Natural killer cell treated with Interleukin-12 subunit alpha and Interleukin-12 subunit beta and Interleukin-15 and Interleukin-18, amount 100 ng/mL, for 72 hours (primary cell): ENCODE results near the gene TRIM54. TPM values are rescaled to one million over a fixed set of nuclear protein-coding genes. Genes with fewer than 3 reads are reported as not detected.

ENCODE experiments used
- ATAC-seq, 2 donors: fragments of 150-1000 bp; cut with Tn5 transposase in 1 of 2; sonication (Bioruptor Pico), chemical (Tn5 transposase) in 1 of 2; 2 replicates each; pipeline ENCODE4 v1.10.0; 2021
- DNase-seq: peaks from one replicate; pipeline ENCODE4 v3.0.0; 2022; ENCODE audit warnings: low spot score
- H3K27ac Mint-ChIP-seq, 2 donors: 1 replicate in 1 of 2; 2 replicates in 1 of 2; pipeline ENCODE4 v1.8.0; 2022; ENCODE audit warnings: mixed read lengths in 2 of 2, mild to moderate bottlenecking in 1 of 2, moderate library complexity in 1 of 2
- H3K27me3 Mint-ChIP-seq, 2 donors: 1 replicate in 1 of 2; 2 replicates in 1 of 2; pipeline ENCODE4 v1.8.0; 2022; ENCODE audit warnings: mixed read lengths in 2 of 2
- H3K36me3 Mint-ChIP-seq: one replicate; pipeline ENCODE4 v1.8.0; 2022; ENCODE audit warnings: mixed read lengths
- H3K4me1 Mint-ChIP-seq, 2 donors: 1 replicate in 1 of 2; 2 replicates in 1 of 2; pipeline ENCODE4 v1.8.0; 2022; ENCODE audit warnings: low read depth in 2 of 2, mixed read lengths in 2 of 2, mild to moderate bottlenecking in 1 of 2
- H3K4me3 Mint-ChIP-seq: one replicate; pipeline ENCODE4 v1.8.0; 2022; ENCODE audit warnings: mixed read lengths
- H3K9me3 Mint-ChIP-seq: 2 replicates; pipeline ENCODE4 v1.8.0; 2022; ENCODE audit warnings: mixed read lengths
- total RNA-seq, 2 donors: library from RNA; stranded (reverse); gene quantifications; one replicate each; pipeline ENCODE4 v1.2.3, GENCODE V29; 2022

The TRIM54 gene
- under 1 TPM; 0.28 to 0.33 TPM for total RNA-seq

DNA sequence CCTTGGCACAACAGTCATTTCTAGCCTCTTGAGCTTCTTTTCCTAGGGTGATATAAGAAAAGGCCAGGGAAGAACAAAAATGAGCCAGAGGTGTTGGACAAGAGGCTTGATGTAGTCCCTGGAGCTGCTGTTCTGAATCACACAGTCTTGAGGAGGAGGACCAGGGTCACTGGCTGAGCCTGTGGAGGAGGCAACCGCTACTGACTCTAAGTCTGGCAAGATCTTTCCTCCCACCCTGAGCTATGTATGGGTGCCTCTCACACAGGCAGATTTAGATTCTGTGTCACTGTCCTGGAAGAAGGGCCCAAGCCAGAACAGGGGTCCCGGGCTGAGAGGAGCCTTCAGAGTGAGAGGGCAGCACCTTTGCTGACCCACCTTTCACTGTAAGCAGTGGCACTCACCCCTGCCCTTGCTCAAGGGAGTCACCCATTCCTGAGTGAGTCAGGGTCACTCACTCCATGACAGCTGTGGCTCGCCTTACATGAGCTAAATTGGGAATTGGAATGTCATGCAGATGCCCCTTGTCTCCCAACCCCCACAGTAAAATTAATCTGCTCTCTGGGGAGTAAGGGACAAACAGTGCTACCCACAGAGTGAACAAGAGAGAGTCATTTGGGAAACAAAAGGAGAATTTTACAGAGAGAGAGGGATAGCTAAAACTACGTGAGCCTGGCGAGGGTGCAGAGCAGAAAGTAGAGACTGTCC lies at the start of gene TRIM54:
Gene TRIM54, plus strand, starts transcription at position 575 of the 705 bp plus-strand sequence. CDS start 303 bp downstream, outside the sequence.
- Mint-ChIP-seq H3K36me3 (no peaks in the 10 kb centered on the region), H3K4me3 (no peak within 1 kb of the TSS), H3K4me1 (peaks cover 3 to 5% of the 10 kb centered on the region in 2 donors), H3K27me3 (peaks cover 21 to 44% of the 10 kb centered on the region in 2 donors), H3K9me3 (no peaks in the 10 kb centered on the region), H3K27ac (no peak within 1 kb of the TSS)
- ATAC-seq, result peak in 1 of 2 donors; percentile 17
- no peak for DNase-seq

DNA sequence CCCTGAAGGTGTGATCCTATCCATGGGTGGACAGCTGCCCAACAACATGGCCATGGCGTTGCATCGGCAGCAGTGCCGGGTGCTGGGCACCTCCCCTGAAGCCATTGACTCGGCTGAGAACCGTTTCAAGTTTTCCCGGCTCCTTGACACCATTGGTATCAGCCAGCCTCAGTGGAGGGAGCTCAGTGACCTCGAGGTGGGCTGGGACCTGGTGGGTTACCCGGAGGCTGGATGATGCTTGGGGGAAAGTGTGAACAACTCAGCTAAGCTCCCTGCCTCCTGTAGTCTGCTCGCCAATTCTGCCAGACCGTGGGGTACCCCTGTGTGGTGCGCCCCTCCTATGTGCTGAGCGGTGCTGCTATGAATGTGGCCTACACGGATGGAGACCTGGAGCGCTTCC lies 48.9 kb upstream of the TRIM54 start:
- Mint-ChIP-seq H3K9me3 (no peaks in the 10 kb centered on the region), H3K4me1 (no peaks in the 10 kb centered on the region), H3K27ac (no peak overlapping the region), H3K36me3 (peaks cover 34% of the 10 kb centered on the region), H3K27me3 (no peaks in the 10 kb centered on the region), H3K4me3 (no peak overlapping the region)
- DNase-seq (no peak), ATAC-seq (no peak)

DNA sequence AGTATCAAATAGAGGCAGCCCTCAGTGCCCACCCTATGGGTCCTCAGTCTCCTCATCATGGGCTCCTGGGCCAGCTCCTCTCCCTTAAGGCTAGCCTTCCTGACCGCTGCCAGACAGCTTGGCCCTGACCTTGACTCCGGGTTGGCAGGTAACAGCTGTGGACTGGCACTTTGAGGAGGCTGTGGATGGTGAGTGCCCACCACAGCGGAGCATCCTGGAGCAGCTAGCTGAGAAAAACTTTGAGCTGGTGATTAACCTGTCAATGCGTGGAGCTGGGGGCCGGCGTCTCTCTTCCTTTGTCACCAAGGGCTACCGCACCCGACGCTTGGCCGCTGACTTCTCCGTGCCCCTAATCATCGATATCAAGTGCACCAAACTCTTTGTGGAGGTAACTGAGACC lies 46.1 kb upstream of the TRIM54 start:
- no peaks in the 10 kb centered on the region for H3K4me1 Mint-ChIP-seq
- no peaks in the 10 kb centered on the region for H3K9me3 Mint-ChIP-seq
- peaks cover 34% of the 10 kb centered on the region for H3K36me3 Mint-ChIP-seq
- DNase-seq (no peak), ATAC-seq (no peak)
- no peaks in the 10 kb centered on the region for H3K27me3 Mint-ChIP-seq
- H3K27ac Mint-ChIP-seq, result no peak overlapping the region
- no peak overlapping the region for H3K4me3 Mint-ChIP-seq

DNA sequence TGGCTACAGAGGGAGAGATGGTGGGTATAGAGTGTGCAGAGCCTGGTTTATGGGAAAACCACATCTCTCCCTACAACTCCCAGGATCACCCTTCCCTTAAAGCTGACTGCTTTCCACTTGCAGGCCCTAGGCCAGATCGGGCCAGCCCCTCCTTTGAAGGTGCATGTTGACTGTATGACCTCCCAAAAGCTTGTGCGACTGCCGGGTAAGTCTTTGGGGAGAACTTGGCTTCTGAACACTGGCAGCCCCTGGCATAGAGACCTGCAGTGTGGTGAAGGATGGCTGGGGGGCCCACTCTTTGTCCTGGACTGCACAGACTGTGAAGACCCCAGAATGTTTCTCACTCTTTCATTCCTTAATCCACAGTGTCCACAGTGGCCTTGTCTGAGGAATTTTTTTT lies 45.6 kb upstream of the TRIM54 start:
- peaks cover 34% of the 10 kb centered on the region for H3K36me3 Mint-ChIP-seq
- H3K27me3 Mint-ChIP-seq, result no peaks in the 10 kb centered on the region
- H3K4me1 Mint-ChIP-seq, result no peaks in the 10 kb centered on the region
- no peak overlapping the region for H3K4me3 Mint-ChIP-seq
- no peak overlapping the region for H3K27ac Mint-ChIP-seq
- ATAC-seq (peak in 1 of 2 donors; percentile 14), DNase-seq (no peak)
- no peaks in the 10 kb centered on the region for H3K9me3 Mint-ChIP-seq

GRCh38 chr2:27237341-27237945 lies 44.8 kb upstream of the TRIM54 start:
- Mint-ChIP-seq H3K27me3 (no peaks in the 10 kb centered on the region), H3K9me3 (no peaks in the 10 kb centered on the region), H3K4me3 (no peak overlapping the region), H3K4me1 (no peaks in the 10 kb centered on the region), H3K27ac (no peak overlapping the region), H3K36me3 (peaks cover 32% of the 10 kb centered on the region)
- DNase-seq (no peak), ATAC-seq (no peak)

DNA sequence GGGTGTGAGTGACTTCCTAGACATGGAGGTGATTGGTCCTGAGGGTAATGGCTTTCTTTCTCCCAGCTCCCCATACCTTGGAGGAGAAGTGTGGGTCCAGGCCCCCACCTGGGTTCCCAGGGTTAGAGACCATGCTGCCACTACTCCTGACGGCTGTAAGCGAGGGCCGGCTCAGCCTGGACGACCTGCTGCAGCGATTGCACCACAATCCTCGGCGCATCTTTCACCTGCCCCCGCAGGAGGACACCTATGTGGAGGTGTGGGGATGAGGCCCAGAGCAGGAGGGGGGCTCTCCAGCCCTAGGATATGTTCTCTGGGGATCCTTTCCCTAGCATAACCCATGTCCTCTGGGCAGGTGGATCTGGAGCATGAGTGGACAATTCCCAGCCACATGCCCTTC lies 43.3 kb upstream of the TRIM54 start:
- H3K4me1 Mint-ChIP-seq, result no peaks in the 10 kb centered on the region
- H3K27ac Mint-ChIP-seq, result no peak overlapping the region
- H3K36me3 Mint-ChIP-seq, result peaks cover 19% of the 10 kb centered on the region

DNA sequence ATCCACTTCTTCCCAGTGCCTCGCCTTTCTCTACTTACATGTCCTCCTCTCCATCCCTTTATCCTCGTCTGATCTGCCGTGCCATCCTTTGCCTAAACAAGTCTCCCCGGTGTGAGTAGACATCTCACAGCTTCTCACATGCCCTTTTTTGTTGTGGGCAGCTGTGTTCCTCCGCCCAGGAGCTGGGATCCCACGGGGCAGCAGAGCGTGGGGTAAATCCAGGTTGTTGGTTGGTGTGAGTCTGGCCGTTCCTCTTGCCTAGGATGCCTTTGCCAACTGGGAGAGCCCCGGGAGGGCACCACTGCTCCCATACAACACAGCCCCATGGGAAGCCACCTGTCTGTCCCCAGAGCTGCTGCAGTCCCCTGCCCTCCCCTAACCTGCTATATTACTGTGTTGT lies 41.8 kb upstream of the TRIM54 start:
- Mint-ChIP-seq H3K4me1 (no peaks in the 10 kb centered on the region), H3K36me3 (peaks cover 12% of the 10 kb centered on the region), H3K4me3 (no peak overlapping the region), H3K27ac (no peak overlapping the region), H3K27me3 (no peaks in the 10 kb centered on the region), H3K9me3 (no peaks in the 10 kb centered on the region)
- DNase-seq, result peak; percentile 35
- no peak for ATAC-seq

More for the DNA sequence above, 43.3 kb upstream of the TRIM54 start:
- DNase-seq (no peak), ATAC-seq (no peak)
- H3K9me3 Mint-ChIP-seq, result no peaks in the 10 kb centered on the region
- no peaks in the 10 kb centered on the region for H3K27me3 Mint-ChIP-seq
- no peak overlapping the region for H3K4me3 Mint-ChIP-seq

DNA sequence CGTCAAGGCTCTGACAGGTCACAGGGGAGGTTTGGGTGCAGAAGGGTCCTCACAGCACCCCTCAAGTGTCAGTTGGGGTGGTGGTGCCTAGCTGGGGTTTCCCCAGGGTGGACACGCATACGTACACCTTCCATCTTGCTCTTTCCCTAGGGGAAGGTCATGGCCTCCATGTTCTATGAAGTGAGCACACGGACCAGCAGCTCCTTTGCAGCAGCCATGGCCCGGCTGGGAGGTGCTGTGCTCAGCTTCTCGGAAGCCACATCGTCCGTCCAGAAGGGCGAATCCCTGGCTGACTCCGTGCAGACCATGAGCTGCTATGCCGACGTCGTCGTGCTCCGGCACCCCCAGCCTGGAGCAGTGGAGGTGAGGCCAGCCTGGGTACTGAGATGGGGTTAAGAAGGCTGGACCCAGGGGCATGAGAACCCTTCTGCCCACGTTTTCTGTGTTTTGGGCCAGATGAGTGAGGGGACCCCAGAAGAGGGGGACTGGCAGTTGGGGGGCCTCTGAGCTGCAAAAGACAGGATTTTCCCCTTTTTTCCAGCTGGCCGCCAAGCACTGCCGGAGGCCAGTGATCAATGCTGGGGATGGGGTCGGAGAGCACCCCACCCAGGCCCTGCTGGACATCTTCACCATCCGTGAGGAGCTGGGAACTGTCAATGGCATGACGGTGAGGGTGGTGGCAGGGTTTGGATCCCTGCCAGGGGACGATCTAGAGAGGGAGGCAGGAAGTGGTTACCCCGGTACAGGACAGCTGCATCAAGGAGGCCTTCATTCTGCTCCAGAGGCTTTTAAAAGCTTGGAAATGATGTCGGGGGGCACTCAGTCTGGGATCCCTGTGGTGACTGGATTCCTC lies 40.2 kb upstream of the TRIM54 start:
- H3K36me3 Mint-ChIP-seq, result peaks cover 5% of the 10 kb centered on the region
- no peaks in the 10 kb centered on the region for H3K27me3 Mint-ChIP-seq
- DNase-seq, result peak; percentile 52
- H3K4me3 Mint-ChIP-seq, result no peak overlapping the region
- ATAC-seq, result no peak
- no peaks in the 10 kb centered on the region for H3K4me1 Mint-ChIP-seq
- no peak overlapping the region for H3K27ac Mint-ChIP-seq
- no peaks in the 10 kb centered on the region for H3K9me3 Mint-ChIP-seq

DNA sequence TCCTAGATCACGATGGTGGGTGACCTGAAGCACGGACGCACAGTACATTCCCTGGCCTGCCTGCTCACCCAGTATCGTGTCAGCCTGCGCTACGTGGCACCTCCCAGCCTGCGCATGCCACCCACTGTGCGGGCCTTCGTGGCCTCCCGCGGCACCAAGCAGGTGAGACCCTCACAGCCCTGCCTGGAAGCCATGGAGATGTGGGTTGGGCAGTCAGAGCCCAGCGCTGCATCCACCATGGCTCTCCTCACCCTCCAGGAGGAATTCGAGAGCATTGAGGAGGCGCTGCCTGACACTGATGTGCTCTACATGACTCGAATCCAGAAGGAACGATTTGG lies 39.6 kb upstream of the TRIM54 start:
- ATAC-seq (no peak), DNase-seq (peak; percentile 25)
- Mint-ChIP-seq H3K9me3 (no peaks in the 10 kb centered on the region), H3K4me1 (no peaks in the 10 kb centered on the region), H3K27ac (no peak overlapping the region), H3K36me3 (no peaks in the 10 kb centered on the region), H3K27me3 (peaks cover 0 to 2% of the 10 kb centered on the region in 2 donors), H3K4me3 (no peak overlapping the region)

DNA sequence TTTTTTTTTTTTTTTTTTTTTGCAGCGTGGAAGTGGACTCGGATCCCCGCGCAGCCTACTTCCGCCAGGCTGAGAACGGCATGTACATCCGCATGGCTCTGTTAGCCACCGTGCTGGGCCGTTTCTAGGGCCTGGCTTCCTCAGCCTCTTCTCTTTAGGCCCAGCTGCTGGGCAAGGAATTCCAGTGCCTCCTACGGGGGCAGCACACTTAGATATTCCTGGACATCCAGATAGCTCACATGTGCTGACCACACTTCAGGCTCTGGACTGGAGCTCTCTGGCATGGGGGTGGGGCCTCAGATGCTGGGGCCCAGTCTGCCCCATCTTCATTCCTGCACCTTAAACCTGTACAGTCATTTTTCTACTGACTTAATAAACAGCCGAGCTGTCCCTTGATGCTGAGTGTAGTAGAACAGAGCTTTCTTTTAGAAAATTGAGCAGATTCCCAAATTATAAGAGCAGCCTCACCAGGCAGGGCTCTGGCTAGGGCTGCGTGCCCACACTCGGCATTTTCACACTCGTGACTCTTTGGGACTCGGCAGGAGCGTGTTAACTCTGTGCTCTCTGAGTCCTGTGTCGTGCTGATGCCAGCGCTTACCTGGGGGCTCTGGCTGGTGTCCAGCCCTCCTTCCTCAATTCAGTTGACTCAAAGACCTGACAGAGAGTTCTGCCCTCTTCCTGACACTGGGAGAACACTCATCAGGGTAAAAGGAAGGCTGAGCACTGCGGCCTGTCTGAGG lies 38.7 kb upstream of the TRIM54 start:
- no peak overlapping the region for H3K27ac Mint-ChIP-seq
- H3K4me1 Mint-ChIP-seq, result no peaks in the 10 kb centered on the region
- peak in 1 of 2 donors; percentile 8 for ATAC-seq
- no peak for DNase-seq
- H3K4me3 Mint-ChIP-seq, result no peak overlapping the region
- peaks cover 2 to 8% of the 10 kb centered on the region in 2 donors for H3K27me3 Mint-ChIP-seq
- H3K9me3 Mint-ChIP-seq, result no peaks in the 10 kb centered on the region
- H3K36me3 Mint-ChIP-seq, result no peaks in the 10 kb centered on the region

GRCh38 chr2:27245116-27245515 lies 37.1 kb upstream of the TRIM54 start:
- H3K27ac Mint-ChIP-seq, result no peak overlapping the region
- H3K27me3 Mint-ChIP-seq, result peaks cover 4 to 13% of the 10 kb centered on the region in 2 donors
- H3K4me3 Mint-ChIP-seq, result no peak overlapping the region
- H3K4me1 Mint-ChIP-seq, result no peaks in the 10 kb centered on the region
- H3K9me3 Mint-ChIP-seq, result no peaks in the 10 kb centered on the region
- H3K36me3 Mint-ChIP-seq, result no peaks in the 10 kb centered on the region
- no peak for DNase-seq
- no peak for ATAC-seq

DNA sequence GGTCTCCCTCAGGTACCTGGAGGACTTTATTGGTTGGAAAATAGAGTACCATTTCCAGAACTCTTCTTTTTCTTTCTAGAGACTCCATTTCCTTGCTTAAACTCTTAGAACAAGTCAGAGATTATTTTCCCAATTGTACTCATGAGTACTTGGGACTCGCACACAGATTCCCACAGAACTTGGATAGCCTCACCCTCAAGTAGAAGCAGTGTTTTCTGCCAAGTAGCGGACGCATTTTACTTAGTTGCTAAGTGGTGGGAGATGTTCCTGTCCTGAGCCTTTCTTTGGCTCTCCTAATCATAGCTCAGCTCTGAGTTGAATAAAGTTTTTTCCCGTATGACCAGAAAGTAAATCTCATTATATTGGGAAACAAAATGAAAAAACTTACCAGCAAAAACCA lies 36.6 kb upstream of the TRIM54 start:
- Mint-ChIP-seq H3K4me3 (no peak overlapping the region), H3K27me3 (peaks cover 4 to 13% of the 10 kb centered on the region in 2 donors), H3K9me3 (no peaks in the 10 kb centered on the region), H3K4me1 (no peaks in the 10 kb centered on the region), H3K27ac (no peak overlapping the region), H3K36me3 (no peaks in the 10 kb centered on the region)
- ATAC-seq (no peak), DNase-seq (no peak)

DNA sequence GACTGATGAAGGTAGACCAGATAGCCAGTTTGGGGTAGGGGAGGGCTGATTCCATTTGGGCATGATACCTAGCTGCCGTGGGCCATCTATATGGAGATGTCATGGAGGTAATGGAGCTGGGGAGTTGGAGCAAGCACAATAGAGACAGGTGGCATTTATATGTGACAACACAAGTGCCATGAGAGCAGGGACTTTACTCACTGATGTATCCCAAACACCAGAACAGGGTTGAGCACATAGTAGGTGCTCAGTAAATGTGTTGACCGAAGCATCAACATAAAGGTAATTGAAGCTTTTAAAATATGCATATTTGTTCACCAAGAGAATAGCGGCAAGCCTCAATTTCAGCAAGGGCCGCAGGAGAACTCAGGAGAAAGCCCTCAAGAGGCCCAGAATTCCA lies 34.3 kb upstream of the TRIM54 start:
- no peaks in the 10 kb centered on the region for H3K9me3 Mint-ChIP-seq
- peaks cover 11 to 20% of the 10 kb centered on the region in 2 donors for H3K27me3 Mint-ChIP-seq
- no peaks in the 10 kb centered on the region for H3K4me1 Mint-ChIP-seq
- DNase-seq (peak; percentile 45), ATAC-seq (no peak)
- no peak overlapping the region for H3K27ac Mint-ChIP-seq
- no peaks in the 10 kb centered on the region for H3K36me3 Mint-ChIP-seq
- H3K4me3 Mint-ChIP-seq, result no peak overlapping the region
